Spinal cord (tissue), 10 donors: ENCODE results near the gene CD8A. TPM values are rescaled to one million over a fixed set of nuclear protein-coding genes. Genes with fewer than 3 reads are reported as not detected.

Experiments
- DNase-seq, 6 donors: peaks; one replicate each; pipeline versions ENCODE4 v3.0.0 to v3.0.0-alpha.2; 2013 to 2015; ENCODE audit warnings: low spot score in 6 of 6, low read depth in 4 of 6
- H3K27ac ChIP-seq: one replicate; pipeline ENCODE4 v1.5.1; 2013; ENCODE audit warnings: low read depth, low read length, control low read depth
- H3K27me3 ChIP-seq: one replicate; pipeline ENCODE4 v1.6.1; 2013; ENCODE audit warnings: low read length; ENCODE audit not compliant: control insufficient read depth, insufficient read depth
- H3K36me3 ChIP-seq: one replicate; pipeline ENCODE4 v1.6.1; 2013; ENCODE audit warnings: low read length; ENCODE audit not compliant: control insufficient read depth, insufficient read depth
- H3K4me1 ChIP-seq: one replicate; pipeline ENCODE4 v1.6.1; 2013; ENCODE audit warnings: low read length; ENCODE audit not compliant: control insufficient read depth, insufficient read depth
- H3K4me3 ChIP-seq: one replicate; pipeline ENCODE4 v1.5.1; 2013; ENCODE audit warnings: low read depth, low read length, control low read depth
- H3K9me3 ChIP-seq: one replicate; pipeline ENCODE4 v1.6.1; 2013; ENCODE audit warnings: low read length; ENCODE audit not compliant: control insufficient read depth, insufficient read depth
- WGBS: methylation state at CpG from one replicate; pipeline ENCODE4 v1.1.5; 2013; ENCODE audit warnings: missing lambda C conversion rate; ENCODE audit not compliant: insufficient coverage; 5-methylcytosine and 5-hydroxymethylcytosine counted together
- polyA plus RNA-seq, 2 donors: library from polyadenylated mRNA; unstranded; fragments of 120-200 nt; gene quantifications; one replicate each; pipeline ENCODE4 v1.2.1, GENCODE V29; 2013; ENCODE audit not compliant: insufficient read length in 2 of 2
- total RNA-seq, 2 donors: library from RNA; depleted of rRNA in 1 of 2; stranded (reverse); fragments of 120-200 nt in 1 of 2; fragments of >200 nt in 1 of 2; gene quantifications; one replicate each; pipeline versions ENCODE4 v1.2.3 to v1.2.4, GENCODE V29; 2013 to 2014
- donor health status: healthy.

The CD8A gene
- total and polyA plus RNA-seq, 4 donors = 0.88 to 4.2 (median 2.7) TPM

- peaks cover 2% of the 10 kb centered on the region for H3K9me3 ChIP-seq
- H3K36me3 ChIP-seq = no peaks in the 10 kb centered on the region
- WGBS = 100% methylated on average over 4 of the region's 4 CpGs
- H3K27ac ChIP-seq = no peak overlapping the region
- no peak overlapping the region for H3K4me3 ChIP-seq
- H3K27me3 ChIP-seq = no peaks in the 10 kb centered on the region
- H3K4me1 ChIP-seq = no peaks in the 10 kb centered on the region
- DNase-seq = no peak
These were observed 36.2 kb upstream of the CD8A start for GRCh38 chr2:86826951-86827350.

- Histone ChIP-seq H3K9me3 (peaks cover 2% of the 10 kb centered on the region), H3K27me3 (no peaks in the 10 kb centered on the region), H3K4me1 (no peaks in the 10 kb centered on the region), H3K27ac (no peak overlapping the region), H3K4me3 (no peak overlapping the region), H3K36me3 (no peaks in the 10 kb centered on the region)
- no peak for DNase-seq
- 82% methylated on average over 7 of the region's 16 CpGs for WGBS
These were observed 35.1 kb upstream of the CD8A start for GRCh38 chr2:86825693-86826381.

GRCh38 chr2:86825036-86825692 is 34.5 kb upstream of the CD8A start:
- H3K9me3 ChIP-seq = peaks cover 2% of the 10 kb centered on the region
- H3K36me3 ChIP-seq = no peaks in the 10 kb centered on the region
- 88% methylated on average over 8 of the region's 11 CpGs for WGBS
- no peak overlapping the region for H3K4me3 ChIP-seq
- H3K27me3 ChIP-seq = no peaks in the 10 kb centered on the region
- no peaks in the 10 kb centered on the region for H3K4me1 ChIP-seq
- DNase-seq = no peak
- H3K27ac ChIP-seq = no peak overlapping the region

GRCh38 chr2:86822668-86823345 is 32.1 kb upstream of the CD8A start:
- WGBS = 100% methylated on average over 1 of the region's 3 CpGs
- DNase-seq = no peak
- no peaks in the 10 kb centered on the region for H3K4me1 ChIP-seq
- no peaks in the 10 kb centered on the region for H3K36me3 ChIP-seq
- no peaks in the 10 kb centered on the region for H3K27me3 ChIP-seq
- no peak overlapping the region for H3K27ac ChIP-seq
- H3K4me3 ChIP-seq = no peak overlapping the region
- peaks cover 2% of the 10 kb centered on the region for H3K9me3 ChIP-seq

- Histone ChIP-seq H3K4me3 (no peak overlapping the region), H3K9me3 (peaks cover 2% of the 10 kb centered on the region), H3K4me1 (no peaks in the 10 kb centered on the region), H3K27me3 (no peaks in the 10 kb centered on the region), H3K36me3 (no peaks in the 10 kb centered on the region), H3K27ac (no peak overlapping the region)
- 92% methylated on average over 6 of the region's 6 CpGs for WGBS
- no peak for DNase-seq
These were observed 31.1 kb upstream of the CD8A start for GRCh38 chr2:86821842-86822241.

GRCh38 chr2:86821306-86821705 is 30.6 kb upstream of the CD8A start:
- DNase-seq = no peak
- H3K4me1 ChIP-seq = no peaks in the 10 kb centered on the region
- no peaks in the 10 kb centered on the region for H3K36me3 ChIP-seq
- H3K27ac ChIP-seq = no peak overlapping the region
- no peak overlapping the region for H3K4me3 ChIP-seq
- WGBS = 79% methylated on average over 13 of the region's 13 CpGs
- H3K27me3 ChIP-seq = no peaks in the 10 kb centered on the region
- peaks cover 2% of the 10 kb centered on the region for H3K9me3 ChIP-seq

GRCh38 chr2:86818957-86819356 is 28.2 kb upstream of the CD8A start:
- DNase-seq = no peak
- no CpG with 5 or more reads among the region's 2 CpGs for WGBS

GRCh38 chr2:86818114-86818801 is 27.5 kb upstream of the CD8A start:
- Histone ChIP-seq H3K4me1 (no peaks in the 10 kb centered on the region), H3K9me3 (peaks cover 2% of the 10 kb centered on the region), H3K4me3 (no peak overlapping the region), H3K27ac (no peak overlapping the region), H3K36me3 (no peaks in the 10 kb centered on the region), H3K27me3 (no peaks in the 10 kb centered on the region)
- DNase-seq = no peak
- no CpG with 5 or more reads among the region's 4 CpGs for WGBS

More at GRCh38 chr2:86818957-86819356, 28.2 kb upstream of the CD8A start:
- Histone ChIP-seq H3K4me3 (no peak overlapping the region), H3K27ac (no peak overlapping the region), H3K27me3 (no peaks in the 10 kb centered on the region), H3K4me1 (no peaks in the 10 kb centered on the region), H3K9me3 (peaks cover 2% of the 10 kb centered on the region), H3K36me3 (no peaks in the 10 kb centered on the region)

- H3K36me3 ChIP-seq = no peaks in the 10 kb centered on the region
- no peak overlapping the region for H3K27ac ChIP-seq
- no peaks in the 10 kb centered on the region for H3K9me3 ChIP-seq
- DNase-seq = no peak
- WGBS = 60% methylated on average over 1 of the region's 1 CpG
- no peaks in the 10 kb centered on the region for H3K4me1 ChIP-seq
- no peaks in the 10 kb centered on the region for H3K27me3 ChIP-seq
- H3K4me3 ChIP-seq = no peak overlapping the region
These were observed 24.9 kb upstream of the CD8A start for GRCh38 chr2:86815611-86816010.
